Neural cell (in vitro differentiated cells): Measurements from ENCODE around the gene SCUBE1. TPM values are rescaled to one million over a fixed set of nuclear protein-coding genes. Genes with fewer than 3 reads are reported as not detected.

Source experiments
- H2AFZ ChIP-seq: fragments of 200-600, 300-800 bp; sonication (generic), shearing (Covaris generic); 2 replicates; pipeline ENCODE4 v1.6.0; 2014; ENCODE audit warnings: low read depth, mild to moderate bottlenecking, antibody characterized with exemption, low read length, moderate library complexity
- H3F3A ChIP-seq: fragments of 200-600 bp; shearing (Covaris generic); 2 replicates; pipeline ENCODE4 v1.6.1; 2016; ENCODE audit warnings: mild to moderate bottlenecking, moderate library complexity, mixed read lengths, antibody characterized with exemption, low read length; ENCODE audit not compliant: insufficient read depth, poor library complexity, severe bottlenecking
- H3K27ac ChIP-seq: fragments of 200-600, 300-800 bp; sonication (generic), shearing (Covaris generic); 2 replicates; pipeline ENCODE4 v1.5.1; 2014; ENCODE audit warnings: mild to moderate bottlenecking, low read length, moderate library complexity
- H3K27me3 ChIP-seq: fragments of 300-800, 200-600 bp; sonication (generic), shearing (Covaris generic); 2 replicates; pipeline ENCODE4 v1.6.0; 2014; ENCODE audit warnings: mild to moderate bottlenecking, low read depth, low read length, moderate library complexity; ENCODE audit not compliant: insufficient read depth
- H3K36me3 ChIP-seq: fragments of 300-800, 200-600 bp; sonication (generic), shearing (Covaris generic); 2 replicates; pipeline ENCODE4 v1.5.1; 2014; ENCODE audit warnings: mild to moderate bottlenecking, antibody characterized with exemption, low read length, moderate library complexity; ENCODE audit not compliant: insufficient read depth
- H3K4me2 ChIP-seq: fragments of 300-800, 200-600 bp; sonication (generic), shearing (Covaris generic); 2 replicates; pipeline ENCODE4 v1.6.0; 2014; ENCODE audit warnings: mild to moderate bottlenecking, low read length
- H3K4me3 ChIP-seq: fragments of 300-800, 200-600 bp; sonication (generic), shearing (Covaris generic); 2 replicates; pipeline ENCODE4 v1.5.1; 2014; ENCODE audit warnings: mild to moderate bottlenecking, low read length, moderate library complexity
- H3K79me2 ChIP-seq: fragments of 200-600 bp; shearing (Covaris generic); replicated peaks from 2 replicates; pipeline ENCODE4 v1.6.0; 2014; ENCODE audit warnings: mild to moderate bottlenecking, low read length, moderate library complexity; ENCODE audit not compliant: insufficient read depth
- H3K9ac ChIP-seq: fragments of 300-800, 200-600 bp; sonication (generic), shearing (Covaris generic); 2 replicates; pipeline ENCODE4 v1.6.1; 2016; ENCODE audit warnings: mild to moderate bottlenecking, low read length, mixed read lengths
- H3K9me2 ChIP-seq: fragments of 200-600 bp; shearing (Covaris generic); 2 replicates; pipeline ENCODE4 v1.6.1; 2016; ENCODE audit warnings: mild to moderate bottlenecking, low read length, mixed read lengths; ENCODE audit not compliant: insufficient read depth
- H3K9me3 ChIP-seq: fragments of 200-600, 300-800 bp; sonication (generic), shearing (Covaris generic); 2 replicates; pipeline ENCODE4 v1.6.1; 2016; ENCODE audit warnings: mild to moderate bottlenecking, mixed run types, low read length, moderate library complexity, mixed read lengths
- H4K20me1 ChIP-seq: fragments of 200-600 bp; shearing (Covaris generic); 2 replicates; pipeline ENCODE4 v1.6.1; 2016; ENCODE audit warnings: mild to moderate bottlenecking, mixed run types; ENCODE audit not compliant: insufficient read depth
- CTCF ChIP-seq: fragments of 450-650 bp; IDR thresholded peaks from 2 replicates; pipeline ENCODE4 v1.5.1; 2014; ENCODE audit warnings: antibody characterized with exemption, mild to moderate bottlenecking, moderate library complexity; ENCODE audit not compliant: poor library complexity, severe bottlenecking
- EP300 ChIP-seq: fragments of 450-650 bp; conservative IDR thresholded peaks from 2 replicates; pipeline ENCODE4 v1.6.1; 2014; ENCODE audit warnings: antibody characterized with exemption, mild to moderate bottlenecking, moderate library complexity; ENCODE audit not compliant: poor library complexity, severe bottlenecking
- EZH2 ChIP-seq: fragments of 200-600, 300-800 bp; shearing (Covaris generic), sonication (generic); IDR thresholded peaks from 2 replicates; pipeline ENCODE4 v1.6.1; 2014; ENCODE audit warnings: antibody characterized with exemption, low read length, borderline replicate concordance, mild to moderate bottlenecking; ENCODE audit not compliant: insufficient read depth, poor library complexity, severe bottlenecking
- MXI1 ChIP-seq: fragments of 450-650 bp; conservative IDR thresholded peaks from 2 replicates; pipeline ENCODE4 v1.6.1; 2014; ENCODE audit warnings: antibody characterized with exemption, mild to moderate bottlenecking; ENCODE audit not compliant: poor library complexity, severe bottlenecking
- POLR2AphosphoS5 ChIP-seq: IDR thresholded peaks from 2 replicates; pipeline ENCODE4 v1.6.1; 2012
- RAD21 ChIP-seq: fragments of 450-650 bp; conservative IDR thresholded peaks from 2 replicates; pipeline ENCODE4 v1.6.1; 2014; ENCODE audit warnings: antibody characterized with exemption, mild to moderate bottlenecking, moderate library complexity
- SMC3 ChIP-seq: fragments of 450-650 bp; conservative IDR thresholded peaks from 2 replicates; pipeline ENCODE4 v1.6.1; 2014; ENCODE audit warnings: antibody characterized with exemption, mild to moderate bottlenecking, moderate library complexity; ENCODE audit not compliant: poor library complexity
- TAF1 ChIP-seq: IDR thresholded peaks from 2 replicates; pipeline ENCODE4 v1.6.1; 2012; ENCODE audit warnings: low read depth
- polyA plus RNA-seq: library from polyadenylated mRNA; depleted of rRNA; stranded (reverse); fragments of >200 nt; gene quantifications from 2 replicates; pipeline ENCODE4 v1.2.3, GENCODE V29; 2014
- TF ChIP-seq, protein P1 (sequence below): IDR thresholded peaks from 2 replicates; pipeline ENCODE4 v1.6.1; 2012; ENCODE audit warnings: borderline replicate concordance

SCUBE1 gene
- polyA plus RNA-seq, 1 donor from 2014 or later, result 8.4 TPM

- Histone ChIP-seq H3K79me2 (no peaks in the 10 kb centered on the region), H3K27ac (no peak overlapping the region), H4K20me1 (no peaks in the 10 kb centered on the region), H3K27me3 (peaks cover 16% of the 10 kb centered on the region), H3K9me2 (no peaks in the 10 kb centered on the region), H3K4me2 (no peak overlapping the region), H3K36me3 (no peaks in the 10 kb centered on the region), H3K9me3 (no peaks in the 10 kb centered on the region), H3K4me3 (no peak overlapping the region), H3K9ac (no peak overlapping the region), H2AFZ (no peak overlapping the region), H3F3A (no peaks in the 10 kb centered on the region)
- TF ChIP-seq, protein P1, sequence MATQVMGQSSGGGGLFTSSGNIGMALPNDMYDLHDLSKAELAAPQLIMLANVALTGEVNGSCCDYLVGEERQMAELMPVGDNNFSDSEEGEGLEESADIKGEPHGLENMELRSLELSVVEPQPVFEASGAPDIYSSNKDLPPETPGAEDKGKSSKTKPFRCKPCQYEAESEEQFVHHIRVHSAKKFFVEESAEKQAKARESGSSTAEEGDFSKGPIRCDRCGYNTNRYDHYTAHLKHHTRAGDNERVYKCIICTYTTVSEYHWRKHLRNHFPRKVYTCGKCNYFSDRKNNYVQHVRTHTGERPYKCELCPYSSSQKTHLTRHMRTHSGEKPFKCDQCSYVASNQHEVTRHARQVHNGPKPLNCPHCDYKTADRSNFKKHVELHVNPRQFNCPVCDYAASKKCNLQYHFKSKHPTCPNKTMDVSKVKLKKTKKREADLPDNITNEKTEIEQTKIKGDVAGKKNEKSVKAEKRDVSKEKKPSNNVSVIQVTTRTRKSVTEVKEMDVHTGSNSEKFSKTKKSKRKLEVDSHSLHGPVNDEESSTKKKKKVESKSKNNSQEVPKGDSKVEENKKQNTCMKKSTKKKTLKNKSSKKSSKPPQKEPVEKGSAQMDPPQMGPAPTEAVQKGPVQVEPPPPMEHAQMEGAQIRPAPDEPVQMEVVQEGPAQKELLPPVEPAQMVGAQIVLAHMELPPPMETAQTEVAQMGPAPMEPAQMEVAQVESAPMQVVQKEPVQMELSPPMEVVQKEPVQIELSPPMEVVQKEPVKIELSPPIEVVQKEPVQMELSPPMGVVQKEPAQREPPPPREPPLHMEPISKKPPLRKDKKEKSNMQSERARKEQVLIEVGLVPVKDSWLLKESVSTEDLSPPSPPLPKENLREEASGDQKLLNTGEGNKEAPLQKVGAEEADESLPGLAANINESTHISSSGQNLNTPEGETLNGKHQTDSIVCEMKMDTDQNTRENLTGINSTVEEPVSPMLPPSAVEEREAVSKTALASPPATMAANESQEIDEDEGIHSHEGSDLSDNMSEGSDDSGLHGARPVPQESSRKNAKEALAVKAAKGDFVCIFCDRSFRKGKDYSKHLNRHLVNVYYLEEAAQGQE, result no peak
Observed at GRCh38 chr22:43155789-43156188, 187.4 kb downstream of the SCUBE1 start.

DNA sequence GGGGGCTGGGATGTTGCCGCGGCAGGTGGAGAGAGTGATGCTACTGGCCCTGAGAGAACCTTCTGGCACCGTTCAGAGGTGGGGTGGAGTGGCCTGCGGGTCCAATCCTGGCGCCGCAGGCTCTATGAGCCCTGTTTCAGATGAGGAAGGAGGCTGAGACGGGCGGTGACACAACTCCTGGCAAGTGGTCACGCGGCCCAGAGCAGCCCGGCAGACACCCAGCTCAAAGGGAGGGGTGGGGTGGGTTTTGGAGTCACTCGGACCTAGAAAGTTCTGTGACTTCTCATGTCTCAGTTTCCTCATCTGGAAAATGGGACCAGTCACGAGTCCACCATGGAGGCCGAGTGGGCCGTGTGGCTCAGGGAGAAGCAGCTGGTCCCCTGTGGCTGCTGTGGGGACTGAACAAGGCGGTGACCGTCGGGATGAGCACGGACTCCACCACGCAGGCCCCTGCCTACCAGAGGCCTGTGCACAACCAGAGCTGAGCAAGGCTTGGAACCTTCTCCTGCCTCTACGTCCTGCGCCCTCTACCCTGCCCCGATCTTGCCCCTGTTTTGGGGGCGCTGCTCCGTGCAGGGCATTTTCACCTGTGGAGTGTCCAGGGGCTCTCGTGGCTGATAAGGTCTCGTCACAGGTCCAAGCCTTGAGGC, 188.2 kb downstream of the SCUBE1 start:
- Histone ChIP-seq H3F3A (no peaks in the 10 kb centered on the region), H3K36me3 (no peaks in the 10 kb centered on the region), H3K4me2 (no peak overlapping the region), H2AFZ (no peak overlapping the region), H3K27me3 (peaks cover 16% of the 10 kb centered on the region), H3K27ac (no peak overlapping the region), H3K79me2 (no peaks in the 10 kb centered on the region), H3K9me3 (no peaks in the 10 kb centered on the region), H4K20me1 (no peaks in the 10 kb centered on the region), H3K9ac (no peak overlapping the region), H3K4me3 (no peak overlapping the region), H3K9me2 (no peaks in the 10 kb centered on the region)
- TF ChIP-seq RAD21 (no peak), TAF1 (no peak), POLR2AphosphoS5 (no peak), SMC3 (no peak), EZH2 (no peak), MXI1 (no peak), CTCF (no peak), EP300 (no peak)
- TF ChIP-seq, protein P1, result no peak
